Lower leg skin (tissue), 3 donors: Measurements from ENCODE around the gene NFKB2.

Source experiments
- CTCF ChIP-seq, 3 donors: fragments of 450-650 bp; IDR thresholded peaks; one replicate each; pipeline ENCODE4 v1.5.1; 2016; ENCODE audit warnings: antibody characterized with exemption in 3 of 3, mild to moderate bottlenecking in 3 of 3, moderate library complexity in 2 of 3
- POLR2A ChIP-seq, 2 donors: fragments of 450-650 bp; IDR thresholded peaks; one replicate each; pipeline ENCODE4 v1.6.1; 2016 to 2017; ENCODE audit warnings: antibody characterized with exemption in 2 of 2, mild to moderate bottlenecking in 1 of 2, moderate library complexity in 1 of 2

DNA sequence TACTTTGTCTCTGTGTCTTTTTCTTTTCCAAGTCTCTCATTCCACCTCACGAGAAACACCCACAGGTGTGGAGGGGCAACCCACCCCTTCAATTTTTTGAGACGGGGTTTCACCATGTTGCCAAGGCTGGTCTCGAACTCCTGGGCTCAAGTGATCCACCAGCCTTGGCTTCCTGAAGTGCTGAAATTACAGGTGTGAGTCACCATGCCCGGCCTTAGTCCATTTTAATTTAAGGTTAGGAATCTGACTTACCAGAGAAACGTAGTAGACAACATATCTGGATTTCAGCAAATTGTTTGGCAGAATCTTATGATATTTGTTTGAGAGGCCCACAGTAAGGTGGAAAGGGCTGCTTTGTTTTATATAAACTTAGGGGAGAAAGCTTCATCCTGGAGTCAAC is 3.2 kb upstream of the NFKB2 start:
- TF ChIP-seq CTCF (IDR thresholded peaks at IDR 0.05) (no peak), POLR2A (IDR thresholded peaks at IDR 0.05) (no peak)
